ENCODE data around the gene ATG4C. TPM values are rescaled to one million over a fixed set of nuclear protein-coding genes. Genes with fewer than 3 reads are reported as not detected.
"Not testable (repeated sequence)": the region's sequence is repeated elsewhere in the genome, so short reads cannot be mapped to it uniquely, and the experiment has no call there.

ATG4C gene
- total and polyA plus RNA-seq, 10 of the 15 experiments (the other 5 are each of a cell fraction or from before 2014, with no cell fraction given), result 8.1 to 30.9 (median 18.9) TPM

DNA sequence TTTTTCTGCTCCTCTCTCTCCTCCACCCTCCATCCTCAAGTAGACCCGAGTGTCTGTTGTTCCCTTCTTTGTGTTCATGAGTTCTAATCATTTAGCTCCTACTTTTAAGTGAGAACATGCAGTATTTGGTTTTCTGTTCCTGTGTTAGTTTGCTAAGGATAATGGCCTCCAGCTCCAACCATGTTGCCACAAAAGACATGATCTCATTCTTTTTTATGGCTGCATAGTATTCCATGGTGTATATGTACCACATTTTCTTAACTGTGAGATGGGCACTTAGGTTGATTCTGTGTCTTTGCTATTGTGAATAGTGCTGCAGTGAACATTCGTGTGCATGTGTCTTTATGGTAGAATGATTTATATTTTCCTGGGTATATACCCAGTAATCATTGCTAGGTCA, 43.9 kb downstream of the ATG4C start:
- in situ Hi-C loops (cut with MboI), result not testable (repeated sequence)
- 60% methylated on average over 2 of the region's 2 CpGs for WGBS (ENCODE audit: insufficient coverage, insufficient replicate concordance, low lambda C conversion rate, missing lambda C conversion rate)

DNA sequence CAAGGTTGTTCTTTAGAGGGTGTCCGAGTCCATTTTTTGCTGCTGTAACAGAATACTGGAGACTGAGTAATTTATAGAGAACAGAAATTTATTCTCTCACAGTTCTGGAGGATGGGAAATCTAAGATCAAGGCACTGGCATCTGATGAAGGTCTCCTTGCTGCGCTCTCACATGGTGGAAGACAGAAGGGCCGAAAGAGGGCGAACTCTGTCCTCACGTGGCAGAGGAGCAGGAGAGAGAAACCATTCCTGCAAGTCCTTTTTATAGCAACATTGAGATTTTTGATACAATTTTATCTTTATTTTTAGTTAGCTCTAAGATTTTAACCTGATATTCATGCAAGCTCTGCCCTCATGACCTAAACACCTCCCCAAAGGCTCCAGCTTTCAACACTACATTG, 48.3 kb downstream of the ATG4C start:
- no peak for FAIRE-seq
- 87% methylated on average over 5 of the region's 5 CpGs for WGBS (ENCODE audit: insufficient coverage, insufficient replicate concordance, low lambda C conversion rate, missing lambda C conversion rate)
- H2AFZ ChIP-seq (ENCODE audit: control insufficient read depth, low read depth, low read length), result no peak overlapping the region
- ChIA-PET POLR2A (interaction anchor here (1.6 kb wide), 1 partner anchor 9 kb away, joined by 3 read pairs; no protein-coding TSS in a partner anchor), CTCF (interaction anchor here (1.7 to 5.9 kb wide), 2 partner anchors 11 to 17 kb away, joined by 5 to 45 read pairs; no protein-coding TSS in a partner anchor), RAD21 (ENCODE audit: unreplicated experiment) (no interaction called here), SMC1A (ENCODE audit: uncharacterized antibody, unreplicated experiment) (interaction anchor here (0.8 to 1.2 kb wide), 2 partner anchors 9 to 34 kb away, joined by 4 to 11 read pairs; no protein-coding TSS in a partner anchor)
- no TSS peak for BruUV-seq (replicated peaks)
- H3K27me3 ChIP-seq (replicated peaks in 1 of 2; ENCODE audit: control insufficient read depth in 2 of 2, insufficient read depth in 2 of 2, low read length in 1 of 2), result no peaks in the 10 kb centered on the region
- no peak overlapping the region for H3K4me3 ChIP-seq
- TF ChIP-seq POLR2AphosphoS5 (IDR thresholded peaks at IDR 0.05; ENCODE audit: low read length) (no peak), MEF2B (IDR thresholded peaks at IDR 0.05; ENCODE audit: partially characterized antibody, poor library complexity, severe bottlenecking) (no peak), BCL11A (IDR thresholded peaks at IDR 0.05; ENCODE audit: low read depth, low read length) (no peak), TARDBP (IDR thresholded peaks at IDR 0.05; ENCODE audit: borderline replicate concordance) (no peak), SMC3 (IDR thresholded peaks at IDR 0.05; ENCODE audit: borderline replicate concordance, low read length) (no peak)
- no peak overlapping the region for H3K4me2 ChIP-seq (ENCODE audit: control insufficient read depth, insufficient read depth)
- no peaks in the 10 kb centered on the region; the same call in 2 of the 3 replicates for H3K9me3 ChIP-seq (replicated peaks; ENCODE audit: control insufficient read depth, insufficient read depth, low read length)
- no peak for DNase-seq (ENCODE audit: low read depth, low spot score)
- in situ Hi-C loops (cut with MboI) (no loop called here), intact Hi-C loops (cut with micrococcal nuclease; ENCODE audit: unreplicated experiment) (no loop called here)
- no peak overlapping the region for H3K27ac ChIP-seq (ENCODE audit: control insufficient read depth, insufficient read depth)
- H3K4me1 ChIP-seq (ENCODE audit: control insufficient read depth, insufficient read depth, low read length), result no peaks in the 10 kb centered on the region
- ATAC-seq, result no peak
- no peak overlapping the region for H3K9ac ChIP-seq (ENCODE audit: control insufficient read depth, insufficient read depth, low read length)
- H3K79me2 ChIP-seq (ENCODE audit: control insufficient read depth, insufficient read depth, low read length), result no peaks in the 10 kb centered on the region
- H4K20me1 ChIP-seq (ENCODE audit: control insufficient read depth, insufficient read depth), result no peaks in the 10 kb centered on the region
- H3K36me3 ChIP-seq (ENCODE audit: control insufficient read depth in 2 of 2, insufficient read depth in 2 of 2, low read length in 1 of 2), result no peaks in the 10 kb centered on the region

More for the DNA sequence above, 43.9 kb downstream of the ATG4C start:
- H3K4me2 ChIP-seq (ENCODE audit: control insufficient read depth, insufficient read depth); RAD21 ChIA-PET (ENCODE audit: unreplicated experiment); H3K9me3 ChIP-seq (replicated peaks; ENCODE audit: control insufficient read depth, insufficient read depth, low read length); ATAC-seq; H3K79me2 ChIP-seq (ENCODE audit: control insufficient read depth, insufficient read depth, low read length); H4K20me1 ChIP-seq (ENCODE audit: control insufficient read depth, insufficient read depth); H3K27me3 ChIP-seq (replicated peaks in 1 of 2; ENCODE audit: control insufficient read depth in 2 of 2, insufficient read depth in 2 of 2, low read length in 1 of 2); H3K4me1 ChIP-seq (ENCODE audit: control insufficient read depth, insufficient read depth, low read length); H3K9ac ChIP-seq (ENCODE audit: control insufficient read depth, insufficient read depth, low read length); DNase-seq (ENCODE audit: low read depth, low spot score); FAIRE-seq; H3K4me3 ChIP-seq; H3K27ac ChIP-seq (ENCODE audit: control insufficient read depth, insufficient read depth); H3K36me3 ChIP-seq (ENCODE audit: control insufficient read depth in 2 of 2, insufficient read depth in 2 of 2, low read length in 1 of 2); BruUV-seq (replicated peaks); H2AFZ ChIP-seq (ENCODE audit: control insufficient read depth, low read depth, low read length); intact Hi-C loops (cut with micrococcal nuclease; ENCODE audit: unreplicated experiment): not testable (repeated sequence)
- SMC1A ChIA-PET (ENCODE audit: uncharacterized antibody, unreplicated experiment), result interaction anchor here (0.9 to 1.6 kb wide), 3 partner anchors 11 to 17 kb away, joined by 3 to 6 read pairs (median 3); no protein-coding TSS in a partner anchor
- POLR2A ChIA-PET, result interaction anchor here (0.6 kb wide), 1 partner anchor 644 kb away, joined by 3 read pairs; no protein-coding TSS in a partner anchor
- CTCF ChIA-PET, result interaction anchor here (1.4 kb wide), 1 partner anchor 14 kb away, joined by 6 read pairs; no protein-coding TSS in a partner anchor
